Fibroblast of skin of left biceps (primary cell): ENCODE measurements around the gene CD300LG.
"Not testable (repeated sequence)": the region's sequence is repeated elsewhere in the genome, so short reads cannot be mapped to it uniquely, and the experiment has no call there.

Source experiments
- DNase-seq, 2 experiments: peaks; one replicate each; pipeline ENCODE4 v3.0.0-alpha.2; 2013; ENCODE audit warnings: low read depth in 2 of 2

CD300LG gene

DNA sequence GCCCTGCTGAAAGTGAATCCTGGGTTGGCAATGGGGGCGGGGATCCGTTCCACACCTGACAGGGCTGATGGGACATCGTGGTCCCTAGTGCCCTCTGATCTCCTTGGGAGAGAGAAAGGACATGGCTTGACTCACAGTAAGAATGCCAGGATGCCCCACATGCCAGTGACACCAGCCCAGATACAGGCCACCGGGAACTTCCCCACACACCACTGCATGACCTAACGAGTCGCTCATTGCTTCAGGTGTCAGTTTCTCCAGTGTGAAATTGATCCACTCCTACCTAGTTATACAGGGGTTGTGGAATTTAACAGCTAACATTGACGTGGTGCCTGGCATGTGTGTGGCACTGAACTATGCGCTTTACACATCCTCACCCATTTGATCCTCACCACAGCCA lies 7.5 kb downstream of the CD300LG start:
- DNase-seq: no peak

DNA sequence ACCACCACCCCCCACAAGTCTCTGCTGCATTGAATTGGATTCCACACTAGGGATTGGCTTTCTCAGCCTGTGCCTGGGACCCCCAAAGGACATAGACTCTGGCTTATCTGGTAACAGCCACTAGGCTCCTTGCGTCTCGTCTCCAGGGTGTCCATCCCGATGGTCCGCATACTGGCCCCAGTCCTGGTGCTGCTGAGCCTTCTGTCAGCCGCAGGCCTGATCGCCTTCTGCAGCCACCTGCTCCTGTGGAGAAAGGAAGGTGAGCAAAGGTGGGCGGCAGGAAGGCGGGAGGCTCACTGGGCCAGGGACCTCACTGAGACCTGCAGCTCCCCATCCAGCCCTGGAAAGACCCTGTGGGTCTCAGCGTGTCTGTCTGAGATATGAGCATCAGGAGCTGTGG lies 8.1 kb downstream of the CD300LG start:
- no peak for DNase-seq

DNA sequence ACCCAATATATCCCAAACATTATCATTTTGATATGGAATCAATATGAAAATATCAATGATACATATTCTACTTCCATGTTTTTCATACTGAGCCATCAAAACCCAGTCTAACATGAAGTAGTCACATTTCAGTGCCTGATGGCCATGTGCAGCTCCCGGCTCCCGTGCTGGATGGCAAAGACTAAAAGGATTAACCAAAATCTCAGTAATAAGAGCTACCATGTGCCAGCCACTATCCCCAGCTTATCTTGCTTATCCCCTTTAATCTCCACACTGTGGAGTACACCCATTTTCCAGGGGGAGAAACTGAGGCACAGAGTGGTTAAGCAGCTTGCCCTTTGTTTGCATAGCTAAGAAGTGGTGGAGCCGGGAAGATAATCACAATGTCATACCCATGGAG lies 9.2 kb downstream of the CD300LG start:
- no peak for DNase-seq

DNA sequence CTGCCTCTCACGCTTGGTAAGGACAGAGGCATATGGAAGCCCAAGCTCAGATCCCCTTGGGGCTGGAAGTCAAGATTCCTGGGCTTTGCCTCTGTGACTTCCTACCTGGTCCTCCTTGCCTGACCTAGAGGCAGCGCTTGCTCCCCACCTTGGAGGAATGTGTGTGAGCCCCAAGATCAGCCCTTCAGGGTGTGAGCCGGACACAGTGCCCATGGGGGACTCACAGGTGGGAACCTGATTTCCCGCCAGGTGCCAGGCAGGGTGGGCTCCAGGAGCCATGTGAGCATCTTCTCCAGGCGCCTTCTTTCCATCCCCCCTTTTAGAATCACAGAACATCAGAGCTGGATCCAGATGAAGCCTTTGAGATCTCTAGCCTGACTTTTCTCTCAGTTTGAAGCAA lies 10.2 kb downstream of the CD300LG start:
- no peak for DNase-seq

DNA sequence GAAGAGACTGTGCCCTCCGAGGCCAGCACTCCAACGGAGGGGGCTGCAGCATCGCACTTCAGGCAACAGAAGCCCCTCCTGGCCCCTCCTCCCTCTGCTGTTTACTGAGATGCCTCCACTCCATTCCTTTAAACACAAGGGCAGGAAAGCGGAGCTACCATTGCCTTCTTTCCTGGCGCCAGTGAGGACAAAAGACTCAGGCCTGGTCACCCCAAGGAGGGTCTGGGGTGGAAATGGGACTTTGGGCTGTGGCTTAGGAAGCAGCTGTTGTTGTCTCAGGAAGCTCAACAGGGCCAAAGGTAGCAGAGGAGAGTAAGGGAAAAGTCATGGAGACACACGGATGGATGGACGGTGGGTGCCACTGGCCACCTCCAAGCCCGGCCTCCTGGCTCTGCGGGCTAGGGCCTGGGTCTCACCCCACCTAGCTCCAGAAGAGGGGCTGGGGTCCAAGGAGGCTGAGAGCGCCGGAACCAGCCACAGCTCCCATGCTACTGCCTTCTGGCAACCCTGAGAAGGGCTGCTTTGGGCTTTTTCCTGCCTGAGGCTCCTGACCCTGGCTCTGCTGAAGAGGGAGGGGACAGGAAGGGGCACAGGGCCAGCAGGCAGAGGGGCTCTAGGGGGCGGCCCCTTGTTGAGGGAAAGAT lies 11.1 kb downstream of the CD300LG start:
- no peak for DNase-seq

DNA sequence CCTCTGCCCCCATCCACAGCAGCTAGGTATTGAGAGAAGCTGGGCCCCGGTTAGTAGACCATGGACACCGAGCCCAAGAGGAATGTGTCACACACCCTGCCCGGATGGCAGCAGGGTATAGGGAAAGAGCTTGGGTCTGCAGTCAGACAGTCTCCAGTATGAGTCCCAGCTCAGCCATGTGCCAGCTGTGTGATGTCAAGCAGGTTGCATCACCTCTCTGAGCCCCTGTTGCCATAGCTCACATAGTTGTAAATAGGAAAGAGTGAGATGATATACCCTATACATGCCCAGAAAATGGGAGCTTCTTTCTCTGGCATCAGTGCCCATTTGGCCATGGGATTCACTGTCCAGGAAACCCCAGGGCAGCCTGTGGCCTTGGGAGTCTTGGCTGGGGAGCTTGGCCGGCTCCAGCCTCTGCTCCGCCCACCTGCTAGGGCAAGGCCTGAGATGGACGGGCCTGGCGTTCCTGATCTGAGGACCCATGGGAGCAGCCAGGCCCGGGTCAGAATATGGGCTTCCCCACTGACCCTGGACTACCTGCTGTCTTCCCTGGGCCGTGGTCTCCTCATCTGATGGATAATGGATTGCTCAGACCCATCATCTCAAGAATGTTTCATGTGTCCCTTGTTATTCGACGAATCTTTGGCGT lies 13.2 kb downstream of the CD300LG start:
- DNase-seq: no peak

DNA sequence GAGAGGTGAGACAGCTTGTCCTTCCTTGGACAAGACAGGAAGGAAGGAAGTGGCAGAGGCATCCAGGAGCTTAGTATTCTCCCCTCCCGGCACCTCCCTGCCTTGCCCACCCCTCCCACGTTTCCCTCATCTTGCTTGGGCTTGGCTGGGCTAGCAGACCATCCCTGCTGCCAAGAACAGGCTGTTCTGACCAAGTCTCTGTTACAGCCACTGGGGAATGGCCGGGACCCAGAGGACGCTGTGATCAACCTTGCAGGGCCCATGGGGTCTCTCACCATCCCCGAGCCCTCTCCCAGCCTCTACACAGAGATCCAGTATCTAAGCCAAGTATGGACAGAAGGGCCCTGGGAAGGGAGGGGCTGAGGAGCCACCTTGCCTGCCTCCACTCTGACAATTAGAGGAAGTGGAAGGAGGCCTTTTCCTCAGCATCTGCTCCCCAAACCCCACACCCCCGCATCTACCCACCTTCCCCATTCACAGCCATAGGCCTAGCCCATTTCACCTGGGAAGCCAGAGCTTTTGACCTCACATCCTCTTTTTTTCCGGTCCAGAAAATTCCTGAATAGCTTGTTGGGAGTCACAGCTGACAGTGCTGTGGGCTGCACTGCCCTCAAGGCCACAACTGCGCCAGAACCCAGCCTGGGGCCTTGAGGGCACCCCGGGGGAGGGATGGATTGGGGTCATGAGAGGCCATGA lies 14.1 kb downstream of the CD300LG start:
- no peak for DNase-seq

DNA sequence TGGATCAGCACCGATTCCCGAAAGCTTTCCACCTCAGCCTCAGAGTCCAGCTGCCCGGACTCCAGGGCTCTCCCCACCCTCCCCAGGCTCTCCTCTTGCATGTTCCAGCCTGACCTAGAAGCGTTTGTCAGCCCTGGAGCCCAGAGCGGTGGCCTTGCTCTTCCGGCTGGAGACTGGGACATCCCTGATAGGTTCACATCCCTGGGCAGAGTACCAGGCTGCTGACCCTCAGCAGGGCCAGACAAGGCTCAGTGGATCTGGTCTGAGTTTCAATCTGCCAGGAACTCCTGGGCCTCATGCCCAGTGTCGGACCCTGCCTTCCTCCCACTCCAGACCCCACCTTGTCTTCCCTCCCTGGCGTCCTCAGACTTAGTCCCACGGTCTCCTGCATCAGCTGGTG lies 15.0 kb downstream of the CD300LG start:
- DNase-seq: no peak

DNA sequence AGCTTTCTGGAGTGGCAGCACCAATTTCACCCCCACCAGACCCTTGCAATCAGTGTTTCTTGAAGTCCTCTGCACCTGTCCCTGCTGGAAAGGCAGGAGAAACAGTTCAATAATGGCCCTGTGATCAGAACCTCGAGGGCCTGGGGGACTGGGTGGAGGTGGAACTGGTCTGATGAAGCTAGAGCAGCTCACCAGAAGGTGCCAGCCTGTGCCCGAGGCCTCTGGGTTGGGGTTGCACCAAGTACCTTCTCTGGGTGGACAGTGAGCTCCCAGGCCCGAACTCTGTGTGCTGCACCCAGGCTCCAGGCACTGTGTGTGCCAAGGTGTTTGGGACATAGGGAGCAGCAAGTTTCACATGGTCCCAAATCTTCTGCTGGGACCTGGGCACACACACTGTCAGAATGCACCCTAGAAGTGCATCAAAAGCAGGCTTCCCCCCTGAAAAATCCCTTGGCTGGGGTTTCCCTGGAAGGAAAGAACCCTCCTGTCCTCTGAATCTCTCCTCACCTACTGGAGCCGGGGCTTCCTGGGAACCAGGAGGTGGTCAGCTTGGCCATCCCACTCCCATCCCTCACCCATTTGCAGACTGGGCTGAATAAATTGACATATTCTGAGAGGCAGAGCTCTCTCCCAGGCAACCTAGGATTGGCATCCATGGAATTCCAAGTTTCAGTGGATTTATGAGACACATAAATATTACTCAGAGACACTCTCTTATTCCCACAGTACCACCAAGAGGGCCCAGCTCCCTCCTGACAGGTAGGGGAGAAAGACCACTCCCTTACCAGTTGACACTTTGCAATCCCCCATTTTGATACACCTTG lies 17.4 kb downstream of the CD300LG start:
- no peak for DNase-seq

DNA sequence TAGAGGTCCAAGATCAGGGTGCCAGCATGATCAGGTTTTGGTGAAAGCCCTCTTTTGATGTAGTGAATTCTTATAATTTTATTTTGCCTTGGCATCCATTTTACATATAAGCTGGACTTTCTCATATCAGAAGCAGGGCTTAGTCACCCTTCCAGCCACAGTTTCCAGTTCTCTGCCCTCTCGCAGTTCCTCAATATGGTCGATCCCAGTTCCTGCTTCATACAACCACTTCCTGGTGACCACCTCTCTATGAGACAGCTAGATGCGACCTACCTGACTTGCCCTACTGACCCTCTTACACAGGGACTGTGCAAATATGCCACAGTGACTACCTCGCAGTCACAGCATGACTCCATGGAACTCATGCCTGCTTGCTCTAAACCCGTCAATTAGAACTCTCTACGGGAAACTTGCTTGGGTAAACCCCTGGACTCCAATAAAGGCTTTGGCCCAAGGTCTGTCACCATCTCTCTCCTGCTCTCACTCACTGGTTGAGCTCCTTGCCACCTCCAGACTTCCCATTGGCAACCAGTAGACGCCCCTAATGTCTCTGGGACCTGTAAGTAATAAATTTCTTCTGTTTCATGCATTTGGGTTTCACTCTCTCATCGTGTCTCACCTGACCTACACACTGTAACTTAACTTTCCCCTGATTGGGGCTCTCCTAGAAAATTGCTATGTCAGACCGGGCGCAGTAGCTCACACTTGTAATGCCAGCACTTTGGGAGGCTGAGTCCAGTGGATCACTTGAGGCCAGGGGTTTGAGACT lies 21.4 kb downstream of the CD300LG start:
- DNase-seq: no peak

DNA sequence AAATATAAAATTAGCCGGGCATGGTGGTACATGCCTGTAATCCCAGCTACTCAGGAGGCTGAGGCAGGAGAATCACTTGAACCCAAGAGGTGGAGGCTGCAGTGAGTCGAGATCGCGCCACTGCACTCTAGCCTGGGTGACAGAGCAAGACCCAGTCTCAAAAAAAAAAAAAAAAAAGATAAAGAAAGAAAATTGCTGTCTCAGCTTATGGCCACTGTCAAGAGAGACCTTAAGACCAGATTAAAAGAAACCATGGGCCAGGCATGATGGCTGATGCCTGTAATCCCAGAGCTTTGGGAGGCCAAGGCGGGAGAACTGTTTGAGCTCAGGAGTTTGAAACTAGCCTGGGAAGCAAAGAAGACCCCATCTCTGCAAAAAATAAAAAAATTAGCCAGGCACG lies 22.1 kb downstream of the CD300LG start:
- DNase-seq: not testable (repeated sequence)

DNA sequence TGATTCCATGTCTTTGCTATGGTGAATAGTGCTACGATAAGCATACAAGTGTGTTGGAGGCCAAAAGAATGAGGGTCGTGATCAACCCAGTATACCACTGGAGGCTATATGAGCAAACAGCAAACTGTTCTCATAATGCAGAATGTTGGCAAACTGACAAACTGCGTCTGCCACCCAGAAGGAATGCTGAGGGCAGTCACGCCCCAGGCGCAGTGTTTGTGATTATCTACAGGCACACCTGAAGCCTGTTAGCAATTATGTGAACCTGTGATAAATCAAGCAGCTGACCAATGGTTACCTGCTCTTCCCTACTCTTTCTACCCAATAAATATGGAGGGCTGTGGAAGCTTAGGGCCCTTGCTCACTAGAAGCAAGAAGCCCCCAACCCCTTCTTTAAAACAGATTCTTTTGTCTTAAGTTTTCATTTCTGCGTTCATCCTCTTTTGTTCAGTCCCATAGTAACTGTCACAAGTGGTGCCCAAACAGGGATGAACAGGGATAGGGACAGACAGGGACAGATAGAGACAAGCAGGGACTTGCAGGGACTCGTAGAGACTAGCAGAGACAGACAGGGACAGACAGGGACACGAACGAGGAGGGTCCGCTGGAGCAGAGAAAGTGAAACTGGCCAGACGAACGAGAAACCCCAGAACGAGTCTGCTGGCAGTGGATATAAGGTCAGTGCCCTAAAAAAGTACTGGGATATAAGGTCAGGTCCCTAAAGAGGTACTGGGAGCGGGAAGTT lies 25.1 kb downstream of the CD300LG start:
- DNase-seq: no peak

DNA sequence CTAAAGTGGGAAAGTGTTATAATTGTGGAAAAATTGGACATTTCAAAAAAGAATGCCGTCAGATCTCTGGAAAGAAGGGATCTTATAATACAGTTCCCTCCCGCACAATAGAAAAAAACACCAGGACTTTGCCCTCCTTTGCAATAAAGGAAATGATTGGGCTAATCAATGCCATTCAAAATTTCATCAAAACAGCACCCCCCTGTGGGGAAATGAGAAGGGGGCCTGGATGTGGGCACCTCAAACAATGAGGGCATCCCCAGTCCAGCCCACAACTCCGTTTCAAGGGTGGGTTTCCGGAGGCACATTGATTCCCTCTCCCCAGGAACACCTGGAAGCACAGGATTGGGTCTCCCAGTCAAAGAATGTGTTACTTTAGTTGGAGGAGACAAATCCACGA lies 26.1 kb downstream of the CD300LG start:
- DNase-seq: no peak

DNA sequence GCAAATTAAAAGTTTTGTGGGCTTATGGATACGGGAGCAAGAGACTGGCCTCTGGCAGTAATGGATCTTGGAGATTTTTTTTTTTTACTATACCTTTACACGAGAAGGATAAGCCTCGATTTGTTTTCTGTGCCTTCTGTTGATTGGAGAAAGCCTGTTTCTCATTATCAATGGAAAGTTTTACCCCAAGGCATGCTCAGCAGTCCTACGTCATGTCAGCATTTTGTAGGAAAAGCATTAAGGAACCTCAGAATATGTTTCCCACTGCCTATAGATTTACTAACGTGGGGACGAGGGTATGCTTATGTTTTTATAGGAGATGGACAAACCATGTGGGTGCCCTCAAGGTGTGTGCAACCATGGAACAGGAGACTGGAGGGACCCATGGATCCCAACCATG lies 26.8 kb downstream of the CD300LG start:
- no peak for DNase-seq

DNA sequence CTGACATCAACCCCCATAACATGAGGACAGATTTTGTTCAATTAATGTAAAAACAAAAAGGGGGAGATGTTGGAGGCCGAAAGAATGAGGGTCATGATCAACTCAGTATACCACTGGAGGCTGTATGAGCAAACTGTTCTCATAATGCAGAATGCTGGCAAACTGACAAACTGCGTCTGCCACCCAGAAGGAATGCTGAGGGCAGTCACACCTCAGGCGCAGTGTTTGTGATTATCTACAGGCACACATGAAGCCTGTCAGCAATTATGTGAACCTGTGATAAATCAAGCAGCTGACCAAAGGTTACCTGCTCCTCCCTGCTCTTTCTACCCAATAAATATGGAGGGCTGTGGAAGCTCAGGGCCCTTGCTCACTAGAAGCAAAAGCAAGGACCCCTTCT lies 27.3 kb downstream of the CD300LG start:
- no peak for DNase-seq

DNA sequence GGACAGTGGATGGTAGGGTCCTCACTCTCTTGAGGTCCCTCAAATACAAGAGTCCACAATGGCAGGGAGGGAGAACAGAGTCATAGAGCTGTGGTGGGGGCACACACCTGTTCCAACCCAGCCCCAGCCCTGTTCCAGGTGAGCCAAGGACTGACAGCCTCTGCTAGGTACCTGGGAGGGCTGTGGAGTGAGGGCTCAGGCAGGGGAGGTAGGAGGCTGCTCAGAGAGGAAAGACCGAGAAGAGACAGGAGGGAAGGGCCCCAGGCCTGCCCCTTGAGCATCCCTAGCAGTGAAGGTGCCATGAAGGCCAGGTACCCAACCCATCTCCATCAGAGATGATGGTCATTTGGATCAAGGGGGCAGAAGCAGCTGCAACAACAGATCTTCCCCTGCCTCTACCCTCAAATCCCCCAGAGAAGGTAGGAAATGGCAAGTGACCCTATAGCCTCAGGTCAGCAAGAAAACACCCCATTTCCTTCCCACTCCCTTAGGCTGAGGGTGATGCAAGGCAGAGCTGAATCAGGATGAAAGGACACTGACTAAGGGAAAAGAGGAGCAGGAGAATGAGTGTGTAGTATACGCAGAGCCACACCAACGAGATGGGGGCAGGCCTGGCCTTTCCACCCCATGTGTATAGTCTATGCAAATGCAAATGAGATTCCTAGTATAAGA lies 28.6 kb downstream of the CD300LG start:
- no peak for DNase-seq

DNA sequence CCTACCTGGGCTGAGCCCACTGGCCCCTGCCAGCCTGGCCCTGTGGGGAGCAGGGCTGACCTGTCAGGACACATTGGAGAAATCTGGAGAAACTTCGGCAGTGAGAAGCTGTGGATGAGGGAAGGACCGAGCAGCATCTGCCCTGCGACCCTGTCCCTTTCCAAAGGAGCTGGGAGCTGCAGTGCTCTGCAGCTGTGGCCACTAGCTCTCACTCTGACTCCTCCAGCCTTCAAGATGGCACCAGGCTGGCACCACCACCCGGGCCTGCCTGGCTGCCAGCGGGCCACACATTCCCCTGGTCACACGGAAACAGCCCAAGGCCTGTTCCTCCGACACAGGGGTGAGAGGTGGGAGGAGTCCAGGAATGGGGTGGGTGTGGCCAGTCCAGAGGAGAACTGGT lies 30.1 kb downstream of the CD300LG start:
- no peak for DNase-seq

DNA sequence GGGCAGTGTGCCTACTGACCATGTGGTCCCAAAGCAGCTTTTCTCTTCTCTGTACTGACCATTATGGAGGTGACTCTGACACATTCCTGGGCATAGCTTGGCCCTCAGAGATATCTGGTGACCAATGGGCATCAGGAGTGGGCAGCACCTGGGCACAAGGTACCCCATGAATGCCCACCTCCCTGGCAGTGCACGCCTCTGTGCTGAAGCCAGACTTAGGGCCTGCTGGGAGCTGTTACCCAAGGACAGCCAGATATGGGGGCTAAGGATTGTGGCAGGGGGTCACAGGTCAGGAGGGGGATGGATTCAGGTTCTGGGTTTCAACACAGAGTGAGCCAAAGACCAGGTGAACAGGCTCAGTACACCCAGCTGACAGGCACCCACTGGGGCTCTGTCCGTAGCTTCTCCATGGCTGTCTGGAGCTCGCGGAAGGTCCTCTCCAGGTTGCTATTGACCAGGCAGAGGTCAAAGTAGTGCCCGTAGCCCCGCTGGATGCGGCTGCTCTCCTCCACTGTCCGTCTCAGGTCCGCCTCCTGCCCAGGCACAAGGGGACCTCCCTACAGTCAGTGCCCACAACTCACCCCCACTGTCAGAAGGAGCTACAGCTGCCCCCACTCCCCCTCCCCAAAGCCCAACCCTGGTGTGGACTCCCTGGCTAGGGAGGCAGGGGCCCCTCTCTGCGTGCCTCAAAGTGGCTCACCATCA lies 30.6 kb downstream of the CD300LG start:
- no peak for DNase-seq

DNA sequence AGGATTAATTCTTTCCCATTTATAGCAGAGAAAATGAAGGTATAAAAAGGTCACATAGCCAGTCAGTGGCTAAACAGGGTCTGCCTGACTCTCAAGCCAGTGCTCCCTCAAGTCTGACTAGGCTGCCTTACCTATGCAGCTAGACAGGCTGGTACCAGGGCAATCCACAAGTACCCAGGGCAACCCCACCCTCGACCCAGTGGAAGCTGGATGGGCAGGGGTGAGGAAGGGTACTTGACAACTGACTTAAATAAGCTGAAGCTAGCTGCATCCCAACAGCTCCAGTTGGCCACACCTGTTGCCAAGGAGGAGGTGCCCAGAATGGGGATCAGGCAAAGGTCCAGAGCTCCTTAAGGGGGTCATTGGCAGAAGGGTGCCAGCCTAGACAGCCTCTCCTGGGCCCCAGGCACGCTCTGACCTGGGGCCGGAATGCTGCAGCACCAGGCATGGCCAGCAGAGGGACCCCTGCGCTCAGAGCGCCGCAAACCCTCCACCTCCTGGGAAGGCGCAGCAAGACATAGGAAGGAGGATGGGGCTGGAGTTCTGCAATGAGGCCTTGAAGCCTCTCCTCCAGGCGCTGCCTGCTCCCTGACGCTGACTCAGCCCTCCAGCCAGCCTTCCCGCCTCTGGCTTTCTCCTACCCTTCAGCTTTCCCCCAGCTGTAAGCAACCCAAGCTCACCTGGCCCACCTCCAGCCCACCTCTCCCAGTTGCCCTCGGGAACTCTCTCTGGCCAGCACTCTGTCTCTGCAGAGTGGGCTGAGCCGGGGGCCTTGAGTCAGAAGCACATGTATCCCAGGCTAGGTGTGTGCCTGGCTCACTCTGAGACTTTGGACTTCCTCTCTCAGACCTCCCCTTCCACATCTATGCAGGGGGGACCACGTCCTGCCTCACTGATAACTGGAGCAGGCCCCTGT lies 31.5 kb downstream of the CD300LG start:
- DNase-seq: peak; percentile 72 to 76
